Adrenal gland (tissue), 5 donors: ENCODE results near the gene EXT2.

Experiments used
- POLR2A ChIP-seq, 2 donors: fragments of 450-650 bp; IDR thresholded peaks; one replicate each; pipeline ENCODE4 v1.6.1; 2017; ENCODE audit warnings: antibody characterized with exemption in 2 of 2, mild to moderate bottlenecking in 2 of 2, moderate library complexity in 1 of 2
- TF ChIP-seq, protein P1 (sequence below), 6 experiments: fragments of 450-650 bp in 4 of 6; fragments of 200-600 bp in 2 of 6; sonication (generic) in 1 of 6; IDR thresholded peaks; 1 replicate in 5 of 6; 2 replicates in 1 of 6; pipeline versions ENCODE4 v1.5.1 to v1.8.0; 2016 to 2021; ENCODE audit warnings: antibody characterized with exemption in 6 of 6, mild to moderate bottlenecking in 2 of 6, moderate library complexity in 1 of 6
- donor health status: DM: no; HTN: no; CAD: no.

DNA sequence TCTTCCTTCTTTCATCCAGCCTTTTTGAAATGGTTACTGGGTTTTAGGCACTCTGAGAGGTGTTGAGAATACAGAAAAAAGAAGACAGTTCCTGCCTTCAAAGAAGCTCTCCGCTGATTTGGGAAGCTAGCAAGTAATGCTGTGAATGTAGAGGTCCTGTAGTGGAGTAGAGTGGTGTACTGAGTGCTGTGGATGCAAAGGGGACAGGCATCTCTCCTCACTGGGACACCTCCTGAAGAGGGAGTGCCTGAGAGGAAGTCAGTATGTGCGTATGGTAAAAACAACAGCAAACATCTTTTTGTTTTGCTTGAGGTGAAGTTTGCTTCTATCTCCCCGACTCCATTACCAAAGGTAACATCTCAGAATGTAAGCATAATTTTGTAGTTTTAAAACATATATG is 77.5 kb downstream of the EXT2 start:
- TF ChIP-seq, protein P1, sequence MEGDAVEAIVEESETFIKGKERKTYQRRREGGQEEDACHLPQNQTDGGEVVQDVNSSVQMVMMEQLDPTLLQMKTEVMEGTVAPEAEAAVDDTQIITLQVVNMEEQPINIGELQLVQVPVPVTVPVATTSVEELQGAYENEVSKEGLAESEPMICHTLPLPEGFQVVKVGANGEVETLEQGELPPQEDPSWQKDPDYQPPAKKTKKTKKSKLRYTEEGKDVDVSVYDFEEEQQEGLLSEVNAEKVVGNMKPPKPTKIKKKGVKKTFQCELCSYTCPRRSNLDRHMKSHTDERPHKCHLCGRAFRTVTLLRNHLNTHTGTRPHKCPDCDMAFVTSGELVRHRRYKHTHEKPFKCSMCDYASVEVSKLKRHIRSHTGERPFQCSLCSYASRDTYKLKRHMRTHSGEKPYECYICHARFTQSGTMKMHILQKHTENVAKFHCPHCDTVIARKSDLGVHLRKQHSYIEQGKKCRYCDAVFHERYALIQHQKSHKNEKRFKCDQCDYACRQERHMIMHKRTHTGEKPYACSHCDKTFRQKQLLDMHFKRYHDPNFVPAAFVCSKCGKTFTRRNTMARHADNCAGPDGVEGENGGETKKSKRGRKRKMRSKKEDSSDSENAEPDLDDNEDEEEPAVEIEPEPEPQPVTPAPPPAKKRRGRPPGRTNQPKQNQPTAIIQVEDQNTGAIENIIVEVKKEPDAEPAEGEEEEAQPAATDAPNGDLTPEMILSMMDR (IDR thresholded peaks at IDR 0.05) = no peak
- no peak for TF ChIP-seq POLR2A (IDR thresholded peaks at IDR 0.05)
